ENCODE results near the gene SLC13A2. TPM values are rescaled to one million over a fixed set of nuclear protein-coding genes. Genes with fewer than 3 reads are reported as not detected.
"Not testable (repeated sequence)": the region's sequence is repeated elsewhere in the genome, so short reads cannot be mapped to it uniquely, and the experiment has no call there.

The SLC13A2 gene
- polyA plus RNA-seq, 4 donors, result 40.5 to 320 (median 211) TPM

DNA sequence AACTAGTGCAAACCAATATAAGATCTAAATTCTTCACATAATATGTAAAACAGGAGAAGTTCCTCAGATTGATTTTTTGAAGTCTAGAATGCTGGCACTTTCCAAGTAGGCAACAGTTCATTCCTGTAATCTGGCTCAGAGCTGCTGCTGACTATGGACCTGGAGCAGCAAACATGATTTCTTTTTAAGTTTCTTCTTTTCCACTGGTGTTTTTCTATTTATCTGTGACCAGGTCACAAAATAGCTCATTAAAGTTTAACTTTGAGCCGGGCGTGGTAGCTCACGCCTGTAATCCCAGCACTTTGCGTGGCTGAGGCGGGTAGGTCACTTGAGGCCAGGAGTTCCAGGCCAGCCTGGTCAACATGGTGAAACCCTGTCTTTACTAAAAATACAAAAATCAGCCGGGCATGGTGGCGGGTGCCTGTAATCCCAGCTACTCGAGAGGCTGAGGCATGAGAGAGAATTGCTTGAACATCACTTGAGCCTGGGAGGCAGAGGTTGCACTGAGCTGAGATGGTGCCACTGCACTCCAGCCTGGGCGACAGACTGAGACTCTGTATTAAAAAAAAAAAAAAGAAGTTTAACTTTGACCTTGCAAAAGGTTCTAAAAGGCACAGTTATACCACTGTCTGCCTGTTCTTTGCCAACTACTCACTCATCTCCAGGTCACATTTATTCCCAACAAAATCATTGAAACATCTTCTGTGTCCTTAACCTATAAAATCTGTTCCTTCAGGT lies 29.4 kb upstream of the SLC13A2 start:
- FAIRE-seq (no peak), DNase-seq (peak; percentile 35 to 75)
- Histone ChIP-seq H3K27ac (ENCODE audit: low read depth in 1 of 3, low read length in 2 of 3) (no peak overlapping the region), H3K4me3 (ENCODE audit: low read depth in 1 of 3, low read length in 3 of 3) (no peak overlapping the region), H3K36me3 (ENCODE audit: control insufficient read depth in 3 of 3, insufficient read depth in 2 of 3, low read depth in 1 of 3, low read length in 3 of 3) (no peaks in the 10 kb centered on the region), H3K9me3 (ENCODE audit: control insufficient read depth in 2 of 2, insufficient read depth in 1 of 2, low read depth in 1 of 2, low read length in 1 of 2) (no peaks in the 10 kb centered on the region), H3K4me1 (ENCODE audit: control insufficient read depth in 3 of 3, insufficient read depth in 2 of 3, low read depth in 1 of 3, low read length in 2 of 3) (no peaks in the 10 kb centered on the region), H3K27me3 (ENCODE audit: control insufficient read depth in 3 of 3, insufficient read depth in 3 of 3, low read length in 3 of 3) (peaks cover 0 to 3% (median 0%) of the 10 kb centered on the region in 3 donors)
- 44 to 72% (median 55%) methylated on average over 9 of the region's 9 CpGs for WGBS, 3 donors

DNA sequence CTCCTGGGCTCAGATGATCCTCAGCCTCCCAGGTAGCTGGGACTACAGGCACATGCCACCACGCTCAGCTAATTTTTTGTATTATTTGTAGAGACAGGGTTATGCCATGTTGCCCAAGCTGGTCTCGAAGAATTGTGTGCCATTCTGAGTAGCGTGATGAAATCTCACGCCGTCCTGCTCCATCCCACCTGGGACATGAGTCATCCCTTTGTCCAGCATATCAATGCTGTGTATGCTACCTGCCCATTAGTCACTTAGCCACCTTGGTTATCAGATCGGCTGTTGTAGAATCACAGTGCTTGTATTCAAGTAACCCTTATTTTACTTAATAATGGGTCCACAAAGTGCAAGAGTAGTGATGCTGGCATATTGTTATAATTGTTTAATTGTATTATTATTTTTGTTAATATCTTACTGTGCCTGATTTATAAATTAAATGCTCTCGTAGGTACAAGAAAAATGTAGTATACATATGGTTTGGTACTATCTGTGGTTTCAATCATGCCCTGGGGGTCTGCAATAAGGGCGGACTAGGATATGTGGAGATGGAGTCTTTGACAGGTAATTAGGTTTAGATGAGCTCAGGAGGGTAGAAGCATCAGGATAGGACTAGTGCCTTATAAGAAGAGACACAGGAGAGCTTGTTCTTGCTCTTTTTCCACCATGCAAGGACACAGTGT lies 26.6 kb upstream of the SLC13A2 start:
- H3K27ac ChIP-seq (ENCODE audit: low read depth in 1 of 3, low read length in 2 of 3), result no peak overlapping the region
- FAIRE-seq, result no peak
- no peaks in the 10 kb centered on the region for H3K4me1 ChIP-seq (ENCODE audit: control insufficient read depth in 3 of 3, insufficient read depth in 2 of 3, low read depth in 1 of 3, low read length in 2 of 3)
- WGBS, 3 donors, result 66 to 83% (median 75%) methylated on average over 8 of the region's 8 CpGs
- no peaks in the 10 kb centered on the region for H3K9me3 ChIP-seq (ENCODE audit: control insufficient read depth in 2 of 2, insufficient read depth in 1 of 2, low read depth in 1 of 2, low read length in 1 of 2)
- peak in 1 of 2 donors; percentile 54 for DNase-seq
- peaks cover 0 to 3% (median 0%) of the 10 kb centered on the region in 3 donors for H3K27me3 ChIP-seq (ENCODE audit: control insufficient read depth in 3 of 3, insufficient read depth in 3 of 3, low read length in 3 of 3)
- H3K36me3 ChIP-seq (ENCODE audit: control insufficient read depth in 3 of 3, insufficient read depth in 2 of 3, low read depth in 1 of 3, low read length in 3 of 3), result no peaks in the 10 kb centered on the region
- no peak overlapping the region for H3K4me3 ChIP-seq (ENCODE audit: low read depth in 1 of 3, low read length in 3 of 3)

GRCh38 chr17:28447396-28447760 lies 26.1 kb upstream of the SLC13A2 start:
- Histone ChIP-seq H3K27ac (ENCODE audit: low read depth in 1 of 3, low read length in 2 of 3) (no peak overlapping the region), H3K9me3 (ENCODE audit: control insufficient read depth in 2 of 2, insufficient read depth in 1 of 2, low read depth in 1 of 2, low read length in 1 of 2) (no peaks in the 10 kb centered on the region), H3K4me1 (ENCODE audit: control insufficient read depth in 3 of 3, insufficient read depth in 2 of 3, low read depth in 1 of 3, low read length in 2 of 3) (no peaks in the 10 kb centered on the region), H3K27me3 (ENCODE audit: control insufficient read depth in 3 of 3, insufficient read depth in 3 of 3, low read length in 3 of 3) (peaks cover 0 to 3% (median 0%) of the 10 kb centered on the region in 3 donors), H3K4me3 (ENCODE audit: low read depth in 1 of 3, low read length in 3 of 3) (no peak overlapping the region), H3K36me3 (ENCODE audit: control insufficient read depth in 3 of 3, insufficient read depth in 2 of 3, low read depth in 1 of 3, low read length in 3 of 3) (no peaks in the 10 kb centered on the region)
- WGBS, 3 donors, result 67 to 76% (median 74%) methylated on average over 5 of the region's 5 CpGs
- DNase-seq (no peak), FAIRE-seq (no peak)

GRCh38 chr17:28449859-28450258 lies 23.6 kb upstream of the SLC13A2 start:
- FAIRE-seq (no peak), DNase-seq (no peak)
- H3K9me3 ChIP-seq (ENCODE audit: control insufficient read depth in 2 of 2, insufficient read depth in 1 of 2, low read depth in 1 of 2, low read length in 1 of 2), result no peaks in the 10 kb centered on the region
- no peak overlapping the region for H3K4me3 ChIP-seq (ENCODE audit: low read depth in 1 of 3, low read length in 3 of 3)
- H3K27ac ChIP-seq (ENCODE audit: low read depth in 1 of 3, low read length in 2 of 3), result no peak overlapping the region
- no peaks in the 10 kb centered on the region for H3K4me1 ChIP-seq (ENCODE audit: control insufficient read depth in 3 of 3, insufficient read depth in 2 of 3, low read depth in 1 of 3, low read length in 2 of 3)
- H3K36me3 ChIP-seq (ENCODE audit: control insufficient read depth in 3 of 3, insufficient read depth in 2 of 3, low read depth in 1 of 3, low read length in 3 of 3), result no peaks in the 10 kb centered on the region
- H3K27me3 ChIP-seq (ENCODE audit: control insufficient read depth in 3 of 3, insufficient read depth in 3 of 3, low read length in 3 of 3), result peaks cover 0 to 3% (median 0%) of the 10 kb centered on the region in 3 donors
- WGBS, 3 donors, result 32 to 61% (median 53%) methylated on average over 1 of the region's 1 CpG

DNA sequence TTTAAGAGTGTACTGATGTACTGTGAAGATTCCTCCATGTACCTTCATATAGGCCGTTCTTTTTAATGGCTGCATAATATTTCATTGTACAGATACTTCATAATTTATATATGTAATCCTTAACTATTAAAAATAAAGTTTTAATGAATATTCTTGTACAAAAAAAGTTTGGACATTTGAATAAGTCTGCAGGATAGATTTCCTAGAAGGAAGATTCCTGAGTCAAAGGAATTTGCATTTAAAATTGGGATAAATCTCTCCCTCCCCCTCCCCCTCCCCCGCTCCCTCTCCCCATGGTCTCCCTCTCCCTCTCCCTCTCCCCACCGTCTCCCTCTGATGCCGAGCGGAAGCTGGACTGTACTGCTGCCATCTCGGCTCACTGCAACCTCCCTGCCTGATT lies 15.6 kb upstream of the SLC13A2 start:
- Histone ChIP-seq H3K36me3 (ENCODE audit: control insufficient read depth in 3 of 3, insufficient read depth in 2 of 3, low read depth in 1 of 3, low read length in 3 of 3) (no peaks in the 10 kb centered on the region), H3K27ac (ENCODE audit: low read depth in 1 of 3, low read length in 2 of 3) (no peak overlapping the region), H3K4me1 (ENCODE audit: control insufficient read depth in 3 of 3, insufficient read depth in 2 of 3, low read depth in 1 of 3, low read length in 2 of 3) (no peaks in the 10 kb centered on the region), H3K4me3 (ENCODE audit: low read depth in 1 of 3, low read length in 3 of 3) (no peak overlapping the region), H3K27me3 (ENCODE audit: control insufficient read depth in 3 of 3, insufficient read depth in 3 of 3, low read length in 3 of 3) (no peaks in the 10 kb centered on the region), H3K9me3 (ENCODE audit: control insufficient read depth in 2 of 2, insufficient read depth in 1 of 2, low read depth in 1 of 2, low read length in 1 of 2) (peaks cover 0 to 3% of the 10 kb centered on the region in 2 donors)
- WGBS, 3 donors, result 84 to 94% (median 89%) methylated on average over 6 of the region's 6 CpGs
- DNase-seq, result no peak
- FAIRE-seq, result no peak

- not testable (repeated sequence) for H3K27ac ChIP-seq (ENCODE audit: low read depth in 1 of 3, low read length in 2 of 3); H3K9me3 ChIP-seq (ENCODE audit: control insufficient read depth in 2 of 2, insufficient read depth in 1 of 2, low read depth in 1 of 2, low read length in 1 of 2); FAIRE-seq; H3K4me3 ChIP-seq (ENCODE audit: low read depth in 1 of 3, low read length in 3 of 3); DNase-seq; H3K27me3 ChIP-seq (ENCODE audit: control insufficient read depth in 3 of 3, insufficient read depth in 3 of 3, low read length in 3 of 3); H3K4me1 ChIP-seq (ENCODE audit: control insufficient read depth in 3 of 3, insufficient read depth in 2 of 3, low read depth in 1 of 3, low read length in 2 of 3); H3K36me3 ChIP-seq (ENCODE audit: control insufficient read depth in 3 of 3, insufficient read depth in 2 of 3, low read depth in 1 of 3, low read length in 3 of 3)
- WGBS, 3 donors, result 95 to 98% (median 97%) methylated on average over 9 to 31 of the region's 32 CpGs
Measured at GRCh38 chr17:28458881-28459280, 14.6 kb upstream of the SLC13A2 start.

DNA sequence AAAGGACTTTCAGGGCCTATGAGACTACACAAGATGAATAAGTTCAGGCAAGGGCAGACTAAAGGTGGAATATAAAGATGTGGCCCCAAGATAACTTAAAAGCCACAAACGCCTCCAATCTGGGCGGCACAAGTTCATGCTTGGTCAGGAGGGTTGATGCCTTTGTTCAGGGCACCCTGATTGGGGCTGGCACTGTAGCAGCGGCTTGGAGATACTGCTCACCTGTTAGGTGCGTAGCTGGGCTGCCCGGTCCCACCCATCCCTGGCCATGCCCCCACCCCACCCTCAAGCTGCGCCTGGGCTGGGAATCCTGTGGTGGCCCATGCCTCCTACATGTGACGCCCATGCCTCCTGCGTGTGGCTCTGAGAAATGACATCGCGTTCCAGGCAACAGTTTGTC lies 12.5 kb upstream of the SLC13A2 start:
- DNase-seq (peak in 1 of 2 donors; percentile 40), FAIRE-seq (no peak)
- Histone ChIP-seq H3K4me1 (ENCODE audit: control insufficient read depth in 3 of 3, insufficient read depth in 2 of 3, low read depth in 1 of 3, low read length in 2 of 3) (peaks cover 0 to 2% (median 0%) of the 10 kb centered on the region in 3 donors), H3K27me3 (ENCODE audit: control insufficient read depth in 3 of 3, insufficient read depth in 3 of 3, low read length in 3 of 3) (no peaks in the 10 kb centered on the region), H3K36me3 (ENCODE audit: control insufficient read depth in 3 of 3, insufficient read depth in 2 of 3, low read depth in 1 of 3, low read length in 3 of 3) (no peaks in the 10 kb centered on the region), H3K9me3 (ENCODE audit: control insufficient read depth in 2 of 2, insufficient read depth in 1 of 2, low read depth in 1 of 2, low read length in 1 of 2) (peaks cover 0 to 3% of the 10 kb centered on the region in 2 donors), H3K27ac (ENCODE audit: low read depth in 1 of 3, low read length in 2 of 3) (no peak overlapping the region), H3K4me3 (ENCODE audit: low read depth in 1 of 3, low read length in 3 of 3) (no peak overlapping the region)
- 33 to 75% (median 65%) methylated on average over 10 of the region's 10 CpGs for WGBS, 3 donors

GRCh38 chr17:28466001-28466400 lies 7.4 kb upstream of the SLC13A2 start:
- WGBS, 3 donors, result 49 to 55% (median 51%) methylated on average over 9 of the region's 9 CpGs
- no peaks in the 10 kb centered on the region for H3K9me3 ChIP-seq (ENCODE audit: control insufficient read depth in 2 of 2, insufficient read depth in 1 of 2, low read depth in 1 of 2, low read length in 1 of 2)
- H3K4me3 ChIP-seq (ENCODE audit: low read depth in 1 of 3, low read length in 3 of 3), result no peak overlapping the region
- no peak for FAIRE-seq
- DNase-seq, result no peak
- peaks cover 0 to 28% (median 2%) of the 10 kb centered on the region in 3 donors for H3K4me1 ChIP-seq (ENCODE audit: control insufficient read depth in 3 of 3, insufficient read depth in 2 of 3, low read depth in 1 of 3, low read length in 2 of 3)
- H3K27me3 ChIP-seq (ENCODE audit: control insufficient read depth in 3 of 3, insufficient read depth in 3 of 3, low read length in 3 of 3), result no peaks in the 10 kb centered on the region
- H3K36me3 ChIP-seq (ENCODE audit: control insufficient read depth in 3 of 3, insufficient read depth in 2 of 3, low read depth in 1 of 3, low read length in 3 of 3), result no peaks in the 10 kb centered on the region
- H3K27ac ChIP-seq (ENCODE audit: low read depth in 1 of 3, low read length in 2 of 3), result peak overlapping the region in 1 of 3 donors; percentile 28

Data from small intestine (tissue), 7 donors.